Activated T-cell treated with anti-CD3 and anti-CD28 coated beads for 24 hours (primary cell): ENCODE measurements around the gene LMNTD1.
"Not testable (repeated sequence)": the region's sequence is repeated elsewhere in the genome, so short reads cannot be mapped to it uniquely, and the experiment has no call there.

Source experiments
- DNase-seq: peaks from one replicate; pipeline ENCODE4 v3.0.0-alpha.2; 2020; ENCODE audit warnings: low read depth

LMNTD1 gene

GRCh38 chr12:25553098-25553497 is at the start of gene LMNTD1:
LMNTD1 (minus strand) TSS chr12:25553283; CDS start chr12:25552959, 324 bp downstream.
- DNase-seq: no peak

- no peak for DNase-seq
These were observed 45.9 kb upstream of the LMNTD1 start for GRCh38 chr12:25598956-25599355.

- not testable (repeated sequence) for DNase-seq
These were observed 42.4 kb upstream of the LMNTD1 start for GRCh38 chr12:25595496-25595895.

GRCh38 chr12:25594376-25594775 is 41.3 kb upstream of the LMNTD1 start:
- DNase-seq: no peak

- no peak for DNase-seq
These were observed 39.8 kb upstream of the LMNTD1 start for GRCh38 chr12:25592725-25593495.

- no peak for DNase-seq
These were observed 38.1 kb upstream of the LMNTD1 start for GRCh38 chr12:25591144-25591543.

- peak; percentile 22 for DNase-seq
These were observed 37.1 kb upstream of the LMNTD1 start for GRCh38 chr12:25590011-25590721.

GRCh38 chr12:25587346-25587745 is 34.3 kb upstream of the LMNTD1 start:
- no peak for DNase-seq

GRCh38 chr12:25585662-25586061 is 32.6 kb upstream of the LMNTD1 start:
- DNase-seq: no peak

- no peak for DNase-seq
These were observed 32.0 kb upstream of the LMNTD1 start for GRCh38 chr12:25585021-25585523.

GRCh38 chr12:25584596-25584995 is 31.5 kb upstream of the LMNTD1 start:
- DNase-seq: no peak

GRCh38 chr12:25583545-25583944 is 30.5 kb upstream of the LMNTD1 start:
- DNase-seq: no peak

- no peak for DNase-seq
These were observed 28.0 kb upstream of the LMNTD1 start for GRCh38 chr12:25581067-25581466.

- DNase-seq: no peak
These were observed 25.5 kb upstream of the LMNTD1 start for GRCh38 chr12:25578411-25579143.

GRCh38 chr12:25574761-25575160 is 21.7 kb upstream of the LMNTD1 start:
- DNase-seq: no peak

GRCh38 chr12:25573346-25573745 is 20.3 kb upstream of the LMNTD1 start:
- DNase-seq: no peak

GRCh38 chr12:25570418-25570817 is 17.3 kb upstream of the LMNTD1 start:
- no peak for DNase-seq

GRCh38 chr12:25566202-25566949 is 13.3 kb upstream of the LMNTD1 start:
- DNase-seq: no peak

- no peak for DNase-seq
These were observed 5.5 kb upstream of the LMNTD1 start for GRCh38 chr12:25558586-25558985.

- DNase-seq: no peak
These were observed 4.8 kb upstream of the LMNTD1 start for GRCh38 chr12:25557830-25558436.

GRCh38 chr12:25556153-25556552 is 3.1 kb upstream of the LMNTD1 start:
- DNase-seq: no peak
